Trophoblast cell (in vitro differentiated cells and primary cell): Measurements from ENCODE around the gene MMD2.
A peak's percentile ranks its signal among the peaks of the same experiment; 100 is the strongest.

ENCODE experiments used
- DNase-seq, 2 donors: peaks; one replicate each; pipeline ENCODE4 v3.0.0-alpha.2; 2016
- H2AFZ ChIP-seq: 2 replicates; pipeline ENCODE4 v1.6.1; 2013; ENCODE audit warnings: low read length, moderate library complexity, mild to moderate bottlenecking; ENCODE audit not compliant: insufficient read depth, poor library complexity
- H2AK5ac ChIP-seq: 2 replicates; pipeline ENCODE4 v1.6.1; 2013; ENCODE audit warnings: mild to moderate bottlenecking, low read length
- H2BK120ac ChIP-seq: 2 replicates; pipeline ENCODE4 v1.6.1; 2013; ENCODE audit warnings: low read length, mild to moderate bottlenecking, moderate library complexity; ENCODE audit not compliant: insufficient read depth, poor library complexity
- H2BK12ac ChIP-seq: 2 replicates; pipeline ENCODE4 v1.6.1; 2013; ENCODE audit warnings: mild to moderate bottlenecking, low read length, moderate library complexity
- H2BK5ac ChIP-seq: 2 replicates; pipeline ENCODE4 v1.6.1; 2013; ENCODE audit warnings: low read length, low read depth, moderate library complexity, mild to moderate bottlenecking; ENCODE audit not compliant: poor library complexity
- H3K14ac ChIP-seq: 2 replicates; pipeline ENCODE4 v1.6.1; 2013; ENCODE audit warnings: mild to moderate bottlenecking, low read length
- H3K18ac ChIP-seq: 2 replicates; pipeline ENCODE4 v1.6.1; 2013; ENCODE audit warnings: mild to moderate bottlenecking, low read length
- H3K23ac ChIP-seq: 2 replicates; pipeline ENCODE4 v1.6.1; 2013; ENCODE audit warnings: low read length
- H3K27ac ChIP-seq: 2 replicates; pipeline ENCODE4 v1.5.1; 2013; ENCODE audit warnings: low read depth, mild to moderate bottlenecking, inconsistent platforms, low read length, moderate library complexity
- H3K27me3 ChIP-seq: 2 replicates; pipeline ENCODE4 v1.6.1; 2013; ENCODE audit warnings: inconsistent platforms, mild to moderate bottlenecking, low read length, moderate library complexity; ENCODE audit not compliant: insufficient read depth
- H3K36me3 ChIP-seq, 2 experiments: 1 replicate in 1 of 2; 2 replicates in 1 of 2; pipeline ENCODE4 v1.6.1; 2013; ENCODE audit warnings: low read length in 2 of 2, mild to moderate bottlenecking in 2 of 2, moderate library complexity in 1 of 2; ENCODE audit not compliant: insufficient read depth in 2 of 2, control insufficient read depth in 1 of 2
- H3K4ac ChIP-seq: 2 replicates; pipeline ENCODE4 v1.6.1; 2013; ENCODE audit warnings: low read depth, mild to moderate bottlenecking, low read length, moderate library complexity
- H3K4me1 ChIP-seq, 2 experiments: 1 replicate in 1 of 2; 2 replicates in 1 of 2; pipeline ENCODE4 v1.6.1; 2013; ENCODE audit warnings: low read length in 2 of 2, mild to moderate bottlenecking in 2 of 2, moderate library complexity in 1 of 2; ENCODE audit not compliant: insufficient read depth in 2 of 2, control insufficient read depth in 1 of 2
- H3K4me2 ChIP-seq: 2 replicates; pipeline ENCODE4 v1.6.1; 2013; ENCODE audit warnings: inconsistent platforms, mild to moderate bottlenecking, low read length, moderate library complexity
- H3K4me3 ChIP-seq: 2 replicates; pipeline ENCODE4 v1.5.1; 2013; ENCODE audit warnings: mild to moderate bottlenecking, low read depth, low read length, inconsistent platforms
- H3K79me1 ChIP-seq: one replicate; pipeline ENCODE4 v1.6.1; 2013; ENCODE audit warnings: low read length
- H3K79me2 ChIP-seq: 2 replicates; pipeline ENCODE4 v1.6.1; 2013; ENCODE audit warnings: low read length, mild to moderate bottlenecking; ENCODE audit not compliant: control insufficient read depth, insufficient read depth, poor library complexity
- H3K9ac ChIP-seq: 2 replicates; pipeline ENCODE4 v1.6.1; 2013; ENCODE audit warnings: mild to moderate bottlenecking, low read length
- H3K9me3 ChIP-seq: 2 replicates; pipeline ENCODE4 v1.6.1; 2013; ENCODE audit warnings: low read depth, mild to moderate bottlenecking, control low read depth, inconsistent platforms, low read length; ENCODE audit not compliant: insufficient read depth
- H4K12ac ChIP-seq: 2 replicates; pipeline ENCODE4 v1.6.1; 2013; ENCODE audit warnings: low read depth, mild to moderate bottlenecking, low read length, moderate library complexity
- H4K8ac ChIP-seq: 2 replicates; pipeline ENCODE4 v1.6.1; 2013; ENCODE audit warnings: low read depth, mild to moderate bottlenecking, low read length, moderate library complexity
- H4K91ac ChIP-seq: one replicate; pipeline ENCODE4 v1.6.1; 2013; ENCODE audit warnings: low read depth, mild to moderate bottlenecking, low read length, moderate library complexity
- WGBS: extraction: QIAGEN DNeasy Blood & Tissue Kit; methylation state at CpG from one replicate; pipeline ENCODE4 v1.1.7; 2013; ENCODE audit warnings: missing lambda C conversion rate; ENCODE audit not compliant: insufficient read length, insufficient coverage; ENCODE audit errors: extremely low coverage; 5-methylcytosine and 5-hydroxymethylcytosine counted together

The MMD2 gene

GRCh38 chr7:4959306-4959705, 319 bp upstream of the MMD2 start:
- Histone ChIP-seq H3K27ac (no peak overlapping the region), H2BK5ac (no peak overlapping the region), H3K4me2 (no peak overlapping the region), H3K9ac (no peak overlapping the region), H4K91ac (no peak overlapping the region), H4K12ac (no peak overlapping the region), H3K4me3 (no peak overlapping the region), H3K27me3 (peaks cover 18% of the 10 kb centered on the region), H3K9me3 (no peaks in the 10 kb centered on the region), H3K36me3 (no peaks in the 10 kb centered on the region), H3K23ac (no peak overlapping the region), H2BK12ac (no peak overlapping the region), H2AFZ (no peak overlapping the region), H2BK120ac (no peak overlapping the region), H3K79me2 (no peaks in the 10 kb centered on the region), H3K14ac (no peak overlapping the region), H3K4ac (no peak overlapping the region), H3K18ac (no peak overlapping the region), H2AK5ac (no peak overlapping the region), H3K79me1 (no peaks in the 10 kb centered on the region), H3K4me1 (no peaks in the 10 kb centered on the region), H4K8ac (no peak overlapping the region)
- DNase-seq = no peak
- no CpG with 5 or more reads among the region's 21 CpGs for WGBS

- peaks cover 18% of the 10 kb centered on the region for H3K27me3 ChIP-seq
- H2AFZ ChIP-seq = no peak overlapping the region
- no peak overlapping the region for H2BK5ac ChIP-seq
- no peaks in the 10 kb centered on the region for H3K79me2 ChIP-seq
- H2BK12ac ChIP-seq = no peak overlapping the region
- WGBS = no CpG with 5 or more reads among the region's 13 CpGs
- H4K12ac ChIP-seq = no peak overlapping the region
- H3K9me3 ChIP-seq = no peaks in the 10 kb centered on the region
- H3K36me3 ChIP-seq = no peaks in the 10 kb centered on the region
- H4K8ac ChIP-seq = no peak overlapping the region
- no peak overlapping the region for H2AK5ac ChIP-seq
- no peak overlapping the region for H3K14ac ChIP-seq
- no peak overlapping the region for H3K4ac ChIP-seq
- H3K9ac ChIP-seq = no peak overlapping the region
- no peak overlapping the region for H3K4me3 ChIP-seq
- H3K18ac ChIP-seq = no peak overlapping the region
- H3K27ac ChIP-seq = no peak overlapping the region
- no peak overlapping the region for H2BK120ac ChIP-seq
- no peak overlapping the region for H3K4me2 ChIP-seq
- no peaks in the 10 kb centered on the region for H3K4me1 ChIP-seq
- no peak overlapping the region for H3K23ac ChIP-seq
- no peak for DNase-seq
- H3K79me1 ChIP-seq = no peaks in the 10 kb centered on the region
- H4K91ac ChIP-seq = no peak overlapping the region
These were observed 1.0 kb downstream of the MMD2 start for GRCh38 chr7:4957847-4958476.

GRCh38 chr7:4951903-4952636, 6.9 kb downstream of the MMD2 start:
- no peaks in the 10 kb centered on the region for H3K79me2 ChIP-seq
- peaks cover 2% of the 10 kb centered on the region for H3K27me3 ChIP-seq
- peak in 1 of 2 donors; percentile 34 for DNase-seq
- no peak overlapping the region for H3K9ac ChIP-seq
- no peak overlapping the region for H3K14ac ChIP-seq
- no peak overlapping the region for H3K27ac ChIP-seq
- no peak overlapping the region for H2BK12ac ChIP-seq
- no CpG with 5 or more reads among the region's 11 CpGs for WGBS
- H3K18ac ChIP-seq = no peak overlapping the region
- H3K4me1 ChIP-seq = no peaks in the 10 kb centered on the region
- no peak overlapping the region for H4K91ac ChIP-seq
- peaks cover 2% of the 10 kb centered on the region for H3K9me3 ChIP-seq
- no peak overlapping the region for H3K4ac ChIP-seq
- no peak overlapping the region for H3K4me3 ChIP-seq
- no peak overlapping the region for H3K4me2 ChIP-seq
- H4K8ac ChIP-seq = no peak overlapping the region
- no peak overlapping the region for H2BK120ac ChIP-seq
- H2AFZ ChIP-seq = no peak overlapping the region
- no peak overlapping the region for H2AK5ac ChIP-seq
- H3K79me1 ChIP-seq = no peaks in the 10 kb centered on the region
- no peak overlapping the region for H2BK5ac ChIP-seq
- H3K36me3 ChIP-seq = no peaks in the 10 kb centered on the region
- H3K23ac ChIP-seq = no peak overlapping the region
- no peak overlapping the region for H4K12ac ChIP-seq

GRCh38 chr7:4951304-4951703, 7.7 kb downstream of the MMD2 start:
- H3K36me3 ChIP-seq = no peaks in the 10 kb centered on the region
- H4K91ac ChIP-seq = no peak overlapping the region
- H4K8ac ChIP-seq = no peak overlapping the region
- no peak overlapping the region for H2BK120ac ChIP-seq
- peaks cover 2% of the 10 kb centered on the region for H3K9me3 ChIP-seq
- H3K79me1 ChIP-seq = no peaks in the 10 kb centered on the region
- H3K27me3 ChIP-seq = no peaks in the 10 kb centered on the region
- H2AFZ ChIP-seq = no peak overlapping the region
- H3K4me1 ChIP-seq = no peaks in the 10 kb centered on the region
- H3K79me2 ChIP-seq = no peaks in the 10 kb centered on the region
- no peak overlapping the region for H2BK5ac ChIP-seq
- no peak overlapping the region for H3K4me3 ChIP-seq
- H2BK12ac ChIP-seq = no peak overlapping the region
- DNase-seq = no peak
- H3K14ac ChIP-seq = no peak overlapping the region
- no peak overlapping the region for H3K9ac ChIP-seq
- no CpG with 5 or more reads among the region's 5 CpGs for WGBS
- no peak overlapping the region for H3K27ac ChIP-seq
- H4K12ac ChIP-seq = no peak overlapping the region
- no peak overlapping the region for H3K18ac ChIP-seq
- H3K4me2 ChIP-seq = no peak overlapping the region
- H3K4ac ChIP-seq = no peak overlapping the region
- H2AK5ac ChIP-seq = no peak overlapping the region
- no peak overlapping the region for H3K23ac ChIP-seq
